CD14-positive monocyte (primary cell): ENCODE results near the gene FCN2. TPM values are rescaled to one million over a fixed set of nuclear protein-coding genes. Genes with fewer than 3 reads are reported as not detected.

Experiments
- DNase-seq, 3 donors: peaks; one replicate each; pipeline ENCODE4 v3.0.0-alpha.2; 2011 to 2022
- H2AFZ ChIP-seq: 2 replicates; pipeline ENCODE4 v1.6.0; 2012; ENCODE audit warnings: mild to moderate bottlenecking, low read depth, low read length, inconsistent platforms; ENCODE audit not compliant: insufficient read depth, poor library complexity, severe bottlenecking
- H3K27ac ChIP-seq, 2 donors: 1 replicate in 1 of 2; 2 replicates in 1 of 2; pipeline ENCODE4 v1.5.1; 2012 to 2013; ENCODE audit warnings: low read length in 2 of 2, control low read depth in 1 of 2, inconsistent platforms in 1 of 2, low read depth in 1 of 2, mild to moderate bottlenecking in 1 of 2
- H3K27me3 ChIP-seq, 2 donors: one replicate each; pipeline versions ENCODE4 v1.6.0 to v1.6.1; 2011 to 2013; ENCODE audit warnings: low read length in 2 of 2; ENCODE audit not compliant: control insufficient read depth in 2 of 2, insufficient read depth in 2 of 2
- H3K36me3 ChIP-seq, 2 donors: replicated peaks in 1 of 2; 1 replicate in 1 of 2; 2 replicates in 1 of 2; pipeline versions ENCODE4 v1.5.1 to v1.6.1; 2012 to 2013; ENCODE audit warnings: low read length in 2 of 2, control low read depth in 1 of 2, inconsistent platforms in 1 of 2, mild to moderate bottlenecking in 1 of 2; ENCODE audit not compliant: insufficient read depth in 2 of 2, control insufficient read depth in 1 of 2
- H3K4me1 ChIP-seq, 2 donors: 1 replicate in 1 of 2; 2 replicates in 1 of 2; pipeline versions ENCODE4 v1.5.1 to v1.6.1; 2012 to 2013; ENCODE audit warnings: low read length in 2 of 2, control low read depth in 1 of 2, inconsistent platforms in 1 of 2, mild to moderate bottlenecking in 1 of 2, moderate library complexity in 1 of 2; ENCODE audit not compliant: insufficient read depth in 2 of 2, control insufficient read depth in 1 of 2
- H3K4me2 ChIP-seq: replicated peaks from 2 replicates; pipeline ENCODE3; 2012; ENCODE audit warnings: low read length, moderate library complexity, mild to moderate bottlenecking; ENCODE audit not compliant: poor library complexity, severe bottlenecking; ENCODE audit errors: extremely low read depth
- H3K4me3 ChIP-seq, 3 experiments: fragments of 200-600 bp in 1 of 3; sonication (generic) in 1 of 3; replicated peaks in 1 of 3; 1 replicate in 2 of 3; 2 replicates in 1 of 3; pipeline ENCODE4 v1.5.1; 2011 to 2013; ENCODE audit warnings: low read length in 3 of 3, mild to moderate bottlenecking in 3 of 3, control low read depth in 2 of 3, low read depth in 2 of 3, inconsistent platforms in 1 of 3, moderate library complexity in 1 of 3
- H3K79me2 ChIP-seq: 2 replicates; pipeline ENCODE4 v1.6.0; 2012; ENCODE audit warnings: mild to moderate bottlenecking, control low read depth, inconsistent platforms, low read length, moderate library complexity; ENCODE audit not compliant: insufficient read depth
- H3K9ac ChIP-seq: 2 replicates; pipeline ENCODE4 v1.6.0; 2017; ENCODE audit warnings: low read length, mild to moderate bottlenecking; ENCODE audit not compliant: insufficient read depth, poor library complexity, severe bottlenecking
- H3K9me3 ChIP-seq, 2 donors: replicated peaks in 1 of 2; 1 replicate in 1 of 2; 2 replicates in 1 of 2; pipeline versions ENCODE4 v1.5.1 to v1.6.1; 2012 to 2013; ENCODE audit warnings: low read length in 2 of 2, control low read depth in 1 of 2; ENCODE audit not compliant: control insufficient read depth in 1 of 2, insufficient read depth in 1 of 2
- H4K20me1 ChIP-seq: 2 replicates; pipeline ENCODE4 v1.6.0; 2012; ENCODE audit warnings: mild to moderate bottlenecking, low read length, control low read depth, moderate library complexity; ENCODE audit not compliant: insufficient read depth
- H3K27ac Mint-ChIP-seq, 7 donors: one replicate each; pipeline ENCODE4 v1.8.0; 2020; ENCODE audit warnings: mild to moderate bottlenecking in 7 of 7, mixed read lengths in 7 of 7, moderate library complexity in 6 of 7, inconsistent platforms in 2 of 7
- H3K27me3 Mint-ChIP-seq, 3 donors: one replicate each; pipeline ENCODE4 v1.8.0; 2021 to 2022; ENCODE audit warnings: low read depth in 3 of 3, mild to moderate bottlenecking in 3 of 3, mixed read lengths in 3 of 3, moderate library complexity in 3 of 3, inconsistent platforms in 1 of 3
- H3K36me3 Mint-ChIP-seq, 2 donors: one replicate each; pipeline ENCODE4 v1.8.0; 2020; ENCODE audit warnings: mixed read lengths in 2 of 2, inconsistent platforms in 1 of 2, mild to moderate bottlenecking in 1 of 2
- H3K4me1 Mint-ChIP-seq: one replicate; pipeline ENCODE4 v1.8.0; 2020; ENCODE audit warnings: mild to moderate bottlenecking, mixed read lengths
- H3K4me3 Mint-ChIP-seq, 2 donors: one replicate each; pipeline ENCODE4 v1.8.0; 2020; ENCODE audit warnings: mild to moderate bottlenecking in 2 of 2, mixed read lengths in 2 of 2, moderate library complexity in 1 of 2
- H3K9me3 Mint-ChIP-seq, 7 donors: one replicate each; pipeline ENCODE4 v1.8.0; 2020 to 2022; ENCODE audit warnings: mixed read lengths in 7 of 7, mild to moderate bottlenecking in 6 of 7, moderate library complexity in 6 of 7, inconsistent platforms in 2 of 7
- WGBS: methylation state at CpG from one replicate; pipeline ENCODE4 v1.1.5; 2013; ENCODE audit warnings: missing lambda C conversion rate; ENCODE audit not compliant: insufficient coverage; 5-methylcytosine and 5-hydroxymethylcytosine counted together
- intact Hi-C, 2 donors: fragments of 100-400 bp; cut with micrococcal nuclease; formaldehyde crosslinking; loops; one replicate each; pipeline versions ENCODE4 v1.15.0 to v1.15.1; 2023
- polyA plus RNA-seq, 3 donors: library from polyadenylated mRNA; depleted of rRNA in 1 of 3; unstranded in 2 of 3; stranded (reverse) in 1 of 3; fragments of 300-500 nt in 2 of 3; fragments of >200 nt in 1 of 3; fragmentation: Illumina TruSeq in 2 of 3; gene quantifications; 1 replicate in 2 of 3; 2 replicates in 1 of 3; pipeline ENCODE4 v1.2.3, GENCODE V29; 2012 to 2021
- TF ChIP-seq, protein P1 (sequence below): fragments of 200-600 bp; IDR thresholded peaks from one replicate; pipeline ENCODE4 v1.8.0; 2022; ENCODE audit warnings: antibody characterized with exemption, mild to moderate bottlenecking

Gene FCN2
- polyA plus RNA-seq, 3 donors, result not detected

DNA sequence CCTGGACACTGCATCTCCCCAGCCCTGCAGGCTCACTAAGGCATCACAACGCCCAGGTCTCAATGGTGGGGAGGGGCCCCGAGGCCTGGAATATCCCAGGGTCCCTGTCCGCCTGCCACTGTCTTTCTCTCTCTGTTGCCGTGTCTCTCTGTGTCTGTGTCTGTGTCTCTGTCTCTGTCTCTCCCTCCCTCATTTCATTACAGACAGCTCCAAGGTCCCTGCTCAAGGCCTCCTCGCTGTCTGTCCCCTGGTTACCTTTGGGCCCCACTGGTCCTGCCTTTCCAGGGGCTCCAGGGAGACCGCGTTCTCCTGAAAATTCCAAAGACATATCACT lies 33.9 kb downstream of the FCN2 start:
- Histone ChIP-seq H4K20me1 (peaks cover 57% of the 10 kb centered on the region), H3K36me3 (peaks cover 67 to 74% of the 10 kb centered on the region in 2 donors), H3K27ac (peak overlapping the region; percentile 83 to 91), H3K4me3 (peak overlapping the region; percentile 67 to 97 (median 96)), H3K27me3 (no peaks in the 10 kb centered on the region), H3K9ac (peak overlapping the region; percentile 81), H3K79me2 (peaks cover 64% of the 10 kb centered on the region), H3K4me1 (peaks cover 70 to 72% of the 10 kb centered on the region in 2 donors), H3K9me3 (peaks cover 39 to 58% of the 10 kb centered on the region in 2 donors), H2AFZ (no peak overlapping the region), H3K4me2 (peak overlapping the region; percentile 99)
- Mint-ChIP-seq H3K4me1 (peaks cover 70% of the 10 kb centered on the region), H3K36me3 (peaks cover 75 to 87% of the 10 kb centered on the region in 2 donors), H3K9me3 (peaks cover 31 to 55% (median 42%) of the 10 kb centered on the region in 7 donors), H3K4me3 (peak overlapping the region; percentile 98 to 99), H3K27ac (peak overlapping the region; percentile 64 to 98 (median 97)), H3K27me3 (peaks cover 0 to 6% (median 0%) of the 10 kb centered on the region in 3 donors)
- DNase-seq, result no peak
- TF ChIP-seq, protein P1, sequence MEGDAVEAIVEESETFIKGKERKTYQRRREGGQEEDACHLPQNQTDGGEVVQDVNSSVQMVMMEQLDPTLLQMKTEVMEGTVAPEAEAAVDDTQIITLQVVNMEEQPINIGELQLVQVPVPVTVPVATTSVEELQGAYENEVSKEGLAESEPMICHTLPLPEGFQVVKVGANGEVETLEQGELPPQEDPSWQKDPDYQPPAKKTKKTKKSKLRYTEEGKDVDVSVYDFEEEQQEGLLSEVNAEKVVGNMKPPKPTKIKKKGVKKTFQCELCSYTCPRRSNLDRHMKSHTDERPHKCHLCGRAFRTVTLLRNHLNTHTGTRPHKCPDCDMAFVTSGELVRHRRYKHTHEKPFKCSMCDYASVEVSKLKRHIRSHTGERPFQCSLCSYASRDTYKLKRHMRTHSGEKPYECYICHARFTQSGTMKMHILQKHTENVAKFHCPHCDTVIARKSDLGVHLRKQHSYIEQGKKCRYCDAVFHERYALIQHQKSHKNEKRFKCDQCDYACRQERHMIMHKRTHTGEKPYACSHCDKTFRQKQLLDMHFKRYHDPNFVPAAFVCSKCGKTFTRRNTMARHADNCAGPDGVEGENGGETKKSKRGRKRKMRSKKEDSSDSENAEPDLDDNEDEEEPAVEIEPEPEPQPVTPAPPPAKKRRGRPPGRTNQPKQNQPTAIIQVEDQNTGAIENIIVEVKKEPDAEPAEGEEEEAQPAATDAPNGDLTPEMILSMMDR, result no peak
- 97% methylated on average over 6 of the region's 7 CpGs for WGBS
- intact Hi-C loops, result no loop called here

DNA sequence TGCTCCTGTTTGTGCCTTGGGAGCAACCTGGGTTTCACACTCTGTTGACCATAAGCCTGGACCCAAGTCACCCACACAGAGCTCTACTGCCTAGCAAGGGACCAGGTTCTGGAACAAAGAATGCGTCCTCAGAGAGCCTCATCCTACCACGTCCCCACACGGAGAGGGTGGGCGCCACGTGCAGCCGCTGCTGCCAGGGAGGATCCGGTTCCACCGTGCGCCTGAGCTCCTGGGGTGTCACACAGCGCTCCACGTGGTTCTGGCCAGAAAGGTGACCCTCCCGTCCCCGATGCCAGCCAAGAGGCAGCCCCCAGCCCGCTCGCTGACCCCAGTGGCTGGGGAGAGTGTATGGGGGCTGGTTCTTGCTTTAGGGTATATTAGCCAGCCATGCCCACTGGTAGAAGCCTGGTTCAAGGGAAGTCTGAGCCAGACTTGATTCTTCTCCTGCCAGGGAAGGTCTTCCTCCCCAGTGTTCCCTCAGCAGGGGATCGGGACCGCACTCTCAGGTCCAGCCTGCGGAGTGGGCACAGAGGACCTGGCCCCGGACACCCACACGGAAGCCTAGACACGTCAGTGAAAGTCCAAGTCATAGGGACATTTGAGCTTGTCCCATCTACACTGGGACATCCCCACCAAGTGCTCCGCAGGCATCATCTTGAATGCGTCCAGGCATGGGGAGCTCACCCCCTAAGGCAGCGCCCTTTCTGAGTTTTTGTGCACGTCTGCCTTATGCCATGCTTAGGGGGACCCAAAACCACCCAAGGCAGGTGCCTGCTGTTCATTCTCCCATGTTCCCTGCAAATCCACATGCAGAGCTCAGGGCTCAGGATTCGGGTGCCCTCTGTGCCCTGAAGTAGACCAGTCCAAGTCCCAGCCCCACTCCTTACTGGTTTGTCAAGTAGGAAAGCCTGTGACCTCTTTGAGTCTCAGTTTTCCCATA lies 34.7 kb downstream of the FCN2 start:
- no peak overlapping the region for H2AFZ ChIP-seq
- Mint-ChIP-seq H3K9me3 (peaks cover 28 to 51% (median 37%) of the 10 kb centered on the region in 7 donors), H3K27me3 (peaks cover 0 to 6% (median 0%) of the 10 kb centered on the region in 3 donors), H3K36me3 (peaks cover 71 to 82% of the 10 kb centered on the region in 2 donors), H3K4me3 (peak overlapping the region; percentile 98 to 99), H3K4me1 (peaks cover 70% of the 10 kb centered on the region), H3K27ac (peak overlapping the region; percentile 91 to 98 (median 97))
- H3K79me2 ChIP-seq, result peaks cover 64% of the 10 kb centered on the region
- H3K27ac ChIP-seq, result peak overlapping the region; percentile 83 to 91
- peaks cover 30 to 50% of the 10 kb centered on the region in 2 donors for H3K9me3 ChIP-seq
- peak overlapping the region; percentile 99 for H3K4me2 ChIP-seq
- H3K27me3 ChIP-seq, result no peaks in the 10 kb centered on the region
- H3K36me3 ChIP-seq, result peaks cover 60 to 66% of the 10 kb centered on the region in 2 donors
- 97% methylated on average over 19 of the region's 26 CpGs for WGBS
- intact Hi-C loops, result no loop called here
- TF ChIP-seq, protein P1, result no peak
- H3K9ac ChIP-seq, result peak overlapping the region; percentile 81
- peak overlapping the region; percentile 67 to 97 (median 96) for H3K4me3 ChIP-seq
- DNase-seq, result peak in 1 of 3 donors; percentile 3
- peaks cover 76 to 80% of the 10 kb centered on the region in 2 donors for H3K4me1 ChIP-seq
- peaks cover 49% of the 10 kb centered on the region for H4K20me1 ChIP-seq
